Kasumi-1 (cell line): ENCODE results near the gene GALNT17.
"Not testable (repeated sequence)": the region's sequence is repeated elsewhere in the genome, so short reads cannot be mapped to it uniquely, and the experiment has no call there.

Experiments used
- DNase-seq, 2 experiments: peaks; one replicate each; lab custom pipeline; 2025; lab: John Stamatoyannopoulos, UW

GALNT17 gene

GRCh38 chr7:71165708-71166107 lies 33.8 kb downstream of the GALNT17 start:
- DNase-seq: no peak

- DNase-seq: no peak
Observed at GRCh38 chr7:71171476-71171875, 39.5 kb downstream of the GALNT17 start.

DNA sequence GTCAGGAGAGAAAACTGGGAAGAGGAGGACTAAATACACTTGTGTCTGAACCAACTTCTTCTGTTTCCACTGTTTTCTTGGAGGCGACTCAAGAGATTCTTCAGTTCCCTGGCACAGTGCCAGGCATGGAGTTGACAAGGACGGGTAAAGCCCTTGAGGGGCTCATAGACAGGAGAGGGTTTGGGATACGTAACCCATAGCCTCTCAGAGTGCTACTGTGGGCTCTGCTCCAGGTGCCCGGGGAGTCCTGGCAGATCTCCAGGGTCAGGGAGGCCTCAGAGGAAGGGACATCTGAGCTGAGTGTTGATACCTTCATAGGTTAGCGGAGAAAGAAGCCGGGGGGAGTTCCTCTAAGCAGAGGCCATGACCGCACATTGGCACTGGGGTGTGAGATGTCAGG lies 42.0 kb downstream of the GALNT17 start:
- DNase-seq: no peak

GRCh38 chr7:71182438-71182935 lies 50.5 kb downstream of the GALNT17 start:
- no peak for DNase-seq

DNA sequence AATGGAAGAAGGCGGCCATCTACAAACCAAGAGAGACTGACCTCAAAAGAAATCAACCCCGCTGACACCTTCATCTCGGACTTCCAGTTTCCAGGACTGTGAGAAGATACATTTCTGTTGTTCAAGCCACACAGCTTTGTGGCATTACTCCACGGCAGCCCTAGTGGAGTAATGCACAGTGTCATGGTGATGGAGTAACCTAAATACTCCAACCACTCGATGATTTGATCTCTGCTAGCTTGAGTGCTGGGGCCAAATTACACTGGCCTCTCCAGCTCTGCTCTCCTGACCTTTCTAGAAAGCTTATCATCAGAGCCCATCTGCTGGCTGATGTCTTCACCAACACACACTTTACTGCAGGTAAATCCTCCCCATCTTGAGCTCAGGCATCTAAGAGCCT lies 52.2 kb downstream of the GALNT17 start:
- no peak for DNase-seq

DNA sequence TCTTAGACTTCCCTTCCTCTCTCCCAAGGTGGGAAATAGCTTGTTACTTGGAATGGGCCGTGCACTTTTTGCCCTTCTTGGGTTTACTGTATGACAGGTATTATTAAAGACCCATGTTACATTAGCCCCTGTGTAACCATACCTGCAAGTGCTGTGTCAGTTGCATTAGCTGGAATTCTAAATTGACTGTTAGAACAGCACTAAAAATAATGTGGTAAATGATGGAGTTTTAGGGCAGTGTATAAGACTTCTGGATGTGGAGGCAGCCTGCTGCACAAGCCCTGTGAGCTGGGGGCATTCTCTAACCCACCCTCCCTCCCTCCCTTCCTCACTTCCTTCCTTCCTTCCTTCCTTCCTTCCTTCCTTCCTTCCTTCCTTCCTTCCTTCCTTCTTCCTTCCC lies 52.7 kb downstream of the GALNT17 start:
- no peak for DNase-seq

- no peak for DNase-seq
Observed at GRCh38 chr7:71186535-71187057, 54.7 kb downstream of the GALNT17 start.

DNA sequence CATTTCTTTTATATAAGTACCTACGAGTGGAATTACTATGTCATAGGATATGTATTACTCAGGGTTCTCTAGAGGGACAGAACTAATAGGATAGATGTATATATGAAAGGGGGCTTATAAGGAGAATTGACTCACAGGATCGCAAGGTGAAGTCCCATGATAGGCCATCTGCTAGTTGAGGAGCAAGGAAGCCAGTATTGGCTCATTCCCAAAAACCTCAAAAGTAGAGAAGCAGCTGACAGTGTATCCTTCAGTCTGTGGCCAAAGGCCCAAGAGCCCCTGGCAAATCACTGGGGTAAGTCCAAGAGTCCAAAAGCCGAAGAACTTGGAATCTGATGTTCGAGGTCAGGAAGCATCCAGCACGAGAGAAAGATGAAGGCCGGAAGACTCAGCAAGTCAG lies 59.8 kb downstream of the GALNT17 start:
- DNase-seq: no peak

- DNase-seq: no peak
Observed at GRCh38 chr7:71193099-71193810, 61.3 kb downstream of the GALNT17 start.

DNA sequence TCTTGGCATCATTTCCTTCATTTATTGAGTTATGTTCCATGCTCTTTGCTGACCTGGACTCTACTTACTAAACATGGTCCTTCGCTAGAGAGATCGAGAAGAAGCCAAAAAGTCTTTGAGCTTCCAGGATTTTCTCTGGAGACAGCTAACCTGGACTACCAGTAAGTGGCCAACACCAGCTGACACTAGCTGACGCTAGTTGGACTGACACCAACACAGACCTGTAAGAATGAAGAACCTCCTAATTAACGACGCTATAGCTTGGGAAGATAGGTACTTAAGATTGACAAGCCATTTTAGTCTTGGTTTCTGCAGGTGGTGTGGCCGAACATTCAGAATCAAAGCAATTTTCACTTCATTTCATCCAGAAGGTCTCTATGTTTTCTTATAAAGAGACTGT lies 66.4 kb downstream of the GALNT17 start:
- DNase-seq: no peak

DNA sequence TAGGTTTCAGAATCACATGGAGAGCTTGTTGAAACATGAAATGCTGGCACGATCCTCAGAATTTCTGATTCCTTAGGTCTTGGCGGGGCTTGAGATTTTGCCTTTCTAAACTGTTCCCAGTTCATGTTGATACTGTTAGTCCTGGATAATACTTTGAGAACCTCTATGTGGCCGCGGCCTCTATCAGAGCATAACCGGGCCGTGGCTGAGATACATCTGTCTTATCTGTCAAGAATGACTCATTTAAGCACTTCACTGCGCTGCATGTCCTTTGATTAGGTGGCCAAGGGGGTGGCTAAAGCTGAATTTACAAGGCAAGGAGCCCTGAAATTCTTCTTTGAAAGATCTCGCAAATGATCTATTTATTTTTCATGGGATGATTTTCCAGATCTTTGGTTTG lies 66.9 kb downstream of the GALNT17 start:
- DNase-seq: no peak

- no peak for DNase-seq
Observed at GRCh38 chr7:71206184-71206583, 74.2 kb downstream of the GALNT17 start.

GRCh38 chr7:71208881-71209280 lies 76.9 kb downstream of the GALNT17 start:
- no peak for DNase-seq

- not testable (repeated sequence) for DNase-seq
Observed at GRCh38 chr7:71209484-71209883, 77.5 kb downstream of the GALNT17 start.

- no peak for DNase-seq
Observed at GRCh38 chr7:71210220-71210619, 78.3 kb downstream of the GALNT17 start.

DNA sequence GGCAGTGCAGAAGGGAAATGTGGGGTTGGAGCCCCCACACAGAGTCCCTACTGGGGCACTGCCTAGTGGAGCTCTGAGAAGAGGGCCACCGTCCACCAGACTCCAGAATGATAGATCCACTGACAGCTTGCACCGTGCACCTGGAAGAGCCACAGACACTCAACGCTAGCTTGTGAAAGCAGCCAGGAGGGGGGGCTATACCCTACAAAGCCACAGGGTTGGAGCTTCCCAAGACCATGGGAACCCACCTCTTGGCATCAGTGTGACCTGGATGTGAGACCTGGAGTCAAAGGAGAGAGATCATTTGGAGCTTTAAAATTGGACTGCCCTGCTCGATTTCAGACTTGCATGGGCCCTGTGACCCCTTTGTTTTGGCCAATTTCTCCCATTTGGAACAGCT lies 80.5 kb downstream of the GALNT17 start:
- DNase-seq: not testable (repeated sequence)

- no peak for DNase-seq
Observed at GRCh38 chr7:71216211-71216610, 84.3 kb downstream of the GALNT17 start.

DNA sequence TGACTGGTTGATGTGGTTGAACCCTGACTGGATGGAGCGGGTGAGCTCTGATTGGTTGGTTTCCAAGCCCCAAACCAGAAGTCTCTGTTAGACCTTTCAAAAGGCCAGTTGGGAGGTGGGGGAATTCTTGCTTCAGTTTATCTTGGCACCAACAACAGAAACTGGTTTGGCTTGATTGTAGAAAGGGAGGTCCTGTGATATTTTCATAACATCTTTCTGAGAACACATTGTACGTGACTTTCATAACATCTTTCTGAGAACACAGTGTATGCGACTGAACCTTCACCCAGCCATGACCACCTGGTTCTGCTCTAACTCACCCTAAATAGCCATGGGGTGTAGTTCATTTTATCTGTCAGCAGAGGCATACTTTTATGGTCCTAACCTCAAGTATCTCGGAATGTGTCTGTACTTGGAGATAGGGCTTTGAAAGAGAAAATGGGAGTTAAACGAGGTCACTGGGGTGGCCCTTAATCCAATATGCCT lies 88.3 kb downstream of the GALNT17 start:
- DNase-seq: no peak

GRCh38 chr7:71221049-71221448 lies 89.1 kb downstream of the GALNT17 start:
- no peak for DNase-seq

DNA sequence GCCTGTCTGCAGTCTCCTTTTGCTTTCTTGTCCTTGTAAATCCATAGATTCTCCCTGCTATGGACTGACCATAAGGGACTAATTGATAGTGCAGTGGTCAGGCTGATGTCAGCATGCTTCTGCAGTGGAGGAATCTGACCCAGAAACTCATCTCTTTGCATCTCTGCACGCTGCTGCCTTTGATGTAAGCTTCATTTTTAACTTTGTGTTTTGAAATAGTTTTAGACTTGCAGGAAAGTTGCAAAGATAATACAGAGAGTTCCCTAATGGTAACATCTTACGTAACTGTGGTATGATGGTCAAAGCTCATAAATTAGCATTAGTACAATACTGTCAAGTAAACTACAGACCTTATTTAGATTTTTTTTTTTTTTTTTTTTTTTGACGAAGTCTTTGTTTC lies 89.6 kb downstream of the GALNT17 start:
- no peak for DNase-seq

DNA sequence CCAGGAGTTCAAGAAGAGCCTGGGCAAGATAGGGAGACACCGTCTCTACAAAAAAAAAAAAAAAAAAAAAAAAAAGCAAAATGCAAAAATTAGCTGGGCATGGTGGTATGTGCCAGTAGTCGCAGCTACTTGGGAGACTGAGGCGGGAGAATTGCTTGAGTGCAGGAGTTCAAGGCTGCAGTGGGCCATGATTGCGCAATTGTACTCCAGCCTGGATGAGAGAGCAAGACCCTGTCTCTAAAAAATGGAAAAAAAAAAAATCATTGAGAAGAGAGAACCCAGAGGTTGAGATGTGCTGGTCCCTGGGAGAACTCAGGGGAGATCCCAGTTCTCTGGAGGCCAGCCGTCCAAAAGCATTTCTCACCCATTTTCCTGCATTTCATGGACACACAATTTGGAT lies 95.2 kb downstream of the GALNT17 start:
- DNase-seq: no peak

DNA sequence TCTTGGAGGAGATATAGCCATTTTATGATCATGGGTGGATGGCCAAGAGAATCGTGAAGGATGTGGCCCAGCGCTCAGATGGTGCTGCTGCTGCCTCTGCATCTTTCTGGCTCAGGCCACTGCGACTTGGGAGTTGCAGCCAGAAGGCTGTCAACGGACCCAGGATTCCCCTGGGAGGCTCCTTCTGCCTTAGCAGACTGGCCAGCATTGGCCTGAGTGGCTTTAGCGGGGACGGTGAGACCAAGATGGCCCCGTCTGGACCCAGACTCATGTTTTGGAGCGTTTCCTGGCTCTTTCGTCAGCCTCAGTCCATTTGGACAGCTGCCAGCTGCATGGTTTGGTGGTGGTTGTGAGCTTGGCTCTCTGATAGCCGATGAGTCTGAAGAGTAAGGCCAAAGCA lies 97.2 kb downstream of the GALNT17 start:
- no peak for DNase-seq

DNA sequence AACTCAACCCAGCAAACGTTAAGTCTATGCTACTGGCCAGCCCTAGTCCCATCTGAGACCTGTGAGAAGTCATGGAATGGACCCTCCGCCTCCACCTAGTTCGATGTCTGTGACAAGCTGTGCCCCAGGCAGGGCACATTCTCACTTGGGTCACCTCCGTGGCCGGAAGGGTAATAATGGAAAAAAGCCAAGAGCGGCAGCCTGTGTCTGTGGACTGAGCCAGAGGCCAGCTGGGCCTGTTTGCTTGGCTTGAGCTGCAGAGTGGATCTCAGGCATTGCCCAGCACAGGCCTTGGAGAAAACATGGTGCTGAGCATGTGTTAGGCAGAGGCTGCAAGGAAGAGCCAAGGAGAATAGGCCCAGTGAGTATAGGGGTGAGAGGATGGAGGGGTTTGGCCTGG lies 97.8 kb downstream of the GALNT17 start:
- DNase-seq: no peak

GRCh38 chr7:71235253-71235652 lies 103.3 kb downstream of the GALNT17 start:
- no peak for DNase-seq
